ENCODE measurements around the gene LHX1. TPM values are rescaled to one million over a fixed set of nuclear protein-coding genes. Genes with fewer than 3 reads are reported as not detected.
A peak's percentile ranks its signal among the peaks of the same experiment; 100 is the strongest.

The LHX1 gene
- total RNA-seq, 1 experiment from 2014 or later, result 0.35 TPM

DNA sequence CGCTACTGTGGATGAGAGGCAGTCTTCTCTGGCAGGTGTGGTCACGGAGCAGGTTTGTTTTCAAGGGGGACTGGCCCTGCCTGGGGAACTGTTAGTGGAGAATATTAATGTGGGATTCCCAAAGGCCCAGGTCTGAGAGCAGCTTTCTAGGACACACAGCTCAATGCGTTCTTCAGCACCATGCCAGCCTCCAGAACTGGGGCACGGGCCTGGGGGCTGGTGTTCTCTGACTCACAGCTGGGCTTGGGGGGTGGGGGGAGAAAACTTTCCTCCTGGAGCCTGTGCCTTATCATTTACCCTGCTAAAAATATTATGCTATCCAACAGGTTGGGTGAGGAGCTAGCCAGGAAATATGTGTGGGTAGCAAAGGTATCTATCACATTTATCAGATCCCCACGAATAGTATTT, 13.5 kb upstream of the LHX1 start:
- no TSS peak for BruUV-seq (replicated peaks)
- CTCF ChIA-PET, result interaction anchor here (0.6 to 2.2 kb wide), 15 partner anchors 9 to 328 kb away, joined by 3 to 14 read pairs (median 4); partner anchors contain the start of genes AATF and MRM1
- Mint-ChIP-seq H3K36me3 (ENCODE audit: insufficient read depth, unreplicated experiment) (peaks cover 23% of the 10 kb centered on the region), H3K4me3 (ENCODE audit: low read depth, unreplicated experiment) (peak overlapping the region; percentile 6), H3K27ac (ENCODE audit: unreplicated experiment) (peak overlapping the region; percentile 93), H3K4me1 (ENCODE audit: low read depth, unreplicated experiment) (peaks cover 80% of the 10 kb centered on the region), H3K9me3 (ENCODE audit: low read depth, unreplicated experiment) (no peaks in the 10 kb centered on the region), H3K27me3 (ENCODE audit: unreplicated experiment) (no peaks in the 10 kb centered on the region)
- peak; percentile 85 for DNase-seq
- intact Hi-C loops (cut with micrococcal nuclease; ENCODE audit: unreplicated experiment), result loop anchor here (5.0 kb wide), 1 partner anchor 72 kb away; no protein-coding TSS in a partner anchor
- TF ChIP-seq, protein P1, sequence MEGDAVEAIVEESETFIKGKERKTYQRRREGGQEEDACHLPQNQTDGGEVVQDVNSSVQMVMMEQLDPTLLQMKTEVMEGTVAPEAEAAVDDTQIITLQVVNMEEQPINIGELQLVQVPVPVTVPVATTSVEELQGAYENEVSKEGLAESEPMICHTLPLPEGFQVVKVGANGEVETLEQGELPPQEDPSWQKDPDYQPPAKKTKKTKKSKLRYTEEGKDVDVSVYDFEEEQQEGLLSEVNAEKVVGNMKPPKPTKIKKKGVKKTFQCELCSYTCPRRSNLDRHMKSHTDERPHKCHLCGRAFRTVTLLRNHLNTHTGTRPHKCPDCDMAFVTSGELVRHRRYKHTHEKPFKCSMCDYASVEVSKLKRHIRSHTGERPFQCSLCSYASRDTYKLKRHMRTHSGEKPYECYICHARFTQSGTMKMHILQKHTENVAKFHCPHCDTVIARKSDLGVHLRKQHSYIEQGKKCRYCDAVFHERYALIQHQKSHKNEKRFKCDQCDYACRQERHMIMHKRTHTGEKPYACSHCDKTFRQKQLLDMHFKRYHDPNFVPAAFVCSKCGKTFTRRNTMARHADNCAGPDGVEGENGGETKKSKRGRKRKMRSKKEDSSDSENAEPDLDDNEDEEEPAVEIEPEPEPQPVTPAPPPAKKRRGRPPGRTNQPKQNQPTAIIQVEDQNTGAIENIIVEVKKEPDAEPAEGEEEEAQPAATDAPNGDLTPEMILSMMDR (IDR thresholded peaks at IDR 0.05; ENCODE audit: unreplicated experiment), result no peak

DNA sequence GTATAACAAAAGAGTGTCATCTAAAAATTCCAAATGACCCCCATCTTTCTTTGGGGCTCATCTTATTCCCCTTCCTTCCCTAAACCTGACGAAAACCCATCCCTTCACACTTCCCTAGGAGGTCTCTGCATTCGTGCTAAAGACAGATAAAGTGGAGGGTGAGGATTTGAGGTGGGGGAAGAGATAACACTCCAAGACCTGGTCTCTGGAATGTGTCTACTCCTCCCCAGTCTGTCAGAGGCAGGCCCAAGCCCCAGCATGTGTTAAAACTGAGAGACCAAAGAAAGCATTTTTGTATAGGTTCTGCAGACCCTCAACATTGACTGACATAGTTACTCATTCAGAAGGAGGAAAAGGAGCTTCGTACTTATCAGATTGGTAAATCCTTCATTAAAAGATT, 11.0 kb upstream of the LHX1 start:
- H3K27ac Mint-ChIP-seq (ENCODE audit: unreplicated experiment), result no peak overlapping the region
- CTCF ChIA-PET, result interaction anchor here (0.6 kb wide), 1 partner anchor 9 kb away, joined by 6 read pairs; no protein-coding TSS in a partner anchor
- DNase-seq, result no peak
- peaks cover 18% of the 10 kb centered on the region for H3K27me3 Mint-ChIP-seq (ENCODE audit: unreplicated experiment)
- intact Hi-C loops (cut with micrococcal nuclease; ENCODE audit: unreplicated experiment), result no loop called here
- H3K4me3 Mint-ChIP-seq (ENCODE audit: low read depth, unreplicated experiment), result no peak overlapping the region
- no TSS peak for BruUV-seq (replicated peaks)
- H3K4me1 Mint-ChIP-seq (ENCODE audit: low read depth, unreplicated experiment), result peaks cover 58% of the 10 kb centered on the region
- peaks cover 14% of the 10 kb centered on the region for H3K36me3 Mint-ChIP-seq (ENCODE audit: insufficient read depth, unreplicated experiment)
- H3K9me3 Mint-ChIP-seq (ENCODE audit: low read depth, unreplicated experiment), result no peaks in the 10 kb centered on the region
- TF ChIP-seq, protein P1 (IDR thresholded peaks at IDR 0.05; ENCODE audit: unreplicated experiment), result no peak

DNA sequence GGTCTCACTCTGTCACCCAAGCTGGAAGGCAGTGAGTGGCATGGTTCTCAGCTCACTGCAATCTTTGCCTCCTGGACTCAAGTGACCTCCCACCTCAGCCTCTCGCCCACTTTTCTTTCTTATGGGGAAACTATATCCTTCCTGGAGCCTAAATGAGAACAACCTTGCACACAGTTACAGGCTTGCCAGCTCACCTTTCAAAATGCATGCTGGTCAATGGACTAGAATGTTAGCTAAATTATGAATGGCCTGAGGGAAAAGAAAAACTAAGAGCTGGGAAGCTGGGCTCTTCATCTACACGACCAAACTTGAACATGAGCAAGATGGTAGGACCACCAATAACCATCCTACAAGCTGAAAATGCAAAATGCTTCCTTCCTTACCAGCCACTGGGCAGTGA, 10.6 kb upstream of the LHX1 start:
- H3K4me1 Mint-ChIP-seq (ENCODE audit: low read depth, unreplicated experiment), result peaks cover 53% of the 10 kb centered on the region
- CTCF ChIA-PET, result interaction anchor here (0.6 to 0.7 kb wide), 2 partner anchors 10 to 11 kb away, joined by 6 to 9 read pairs; no protein-coding TSS in a partner anchor
- TF ChIP-seq, protein P1 (IDR thresholded peaks at IDR 0.05; ENCODE audit: unreplicated experiment), result no peak
- no peak overlapping the region for H3K4me3 Mint-ChIP-seq (ENCODE audit: low read depth, unreplicated experiment)
- intact Hi-C loops (cut with micrococcal nuclease; ENCODE audit: unreplicated experiment), result no loop called here
- no peak overlapping the region for H3K27ac Mint-ChIP-seq (ENCODE audit: unreplicated experiment)
- BruUV-seq (replicated peaks), result no TSS peak
- H3K27me3 Mint-ChIP-seq (ENCODE audit: unreplicated experiment), result peaks cover 22% of the 10 kb centered on the region
- no peak for DNase-seq
- peaks cover 9% of the 10 kb centered on the region for H3K36me3 Mint-ChIP-seq (ENCODE audit: insufficient read depth, unreplicated experiment)
- no peaks in the 10 kb centered on the region for H3K9me3 Mint-ChIP-seq (ENCODE audit: low read depth, unreplicated experiment)

DNA sequence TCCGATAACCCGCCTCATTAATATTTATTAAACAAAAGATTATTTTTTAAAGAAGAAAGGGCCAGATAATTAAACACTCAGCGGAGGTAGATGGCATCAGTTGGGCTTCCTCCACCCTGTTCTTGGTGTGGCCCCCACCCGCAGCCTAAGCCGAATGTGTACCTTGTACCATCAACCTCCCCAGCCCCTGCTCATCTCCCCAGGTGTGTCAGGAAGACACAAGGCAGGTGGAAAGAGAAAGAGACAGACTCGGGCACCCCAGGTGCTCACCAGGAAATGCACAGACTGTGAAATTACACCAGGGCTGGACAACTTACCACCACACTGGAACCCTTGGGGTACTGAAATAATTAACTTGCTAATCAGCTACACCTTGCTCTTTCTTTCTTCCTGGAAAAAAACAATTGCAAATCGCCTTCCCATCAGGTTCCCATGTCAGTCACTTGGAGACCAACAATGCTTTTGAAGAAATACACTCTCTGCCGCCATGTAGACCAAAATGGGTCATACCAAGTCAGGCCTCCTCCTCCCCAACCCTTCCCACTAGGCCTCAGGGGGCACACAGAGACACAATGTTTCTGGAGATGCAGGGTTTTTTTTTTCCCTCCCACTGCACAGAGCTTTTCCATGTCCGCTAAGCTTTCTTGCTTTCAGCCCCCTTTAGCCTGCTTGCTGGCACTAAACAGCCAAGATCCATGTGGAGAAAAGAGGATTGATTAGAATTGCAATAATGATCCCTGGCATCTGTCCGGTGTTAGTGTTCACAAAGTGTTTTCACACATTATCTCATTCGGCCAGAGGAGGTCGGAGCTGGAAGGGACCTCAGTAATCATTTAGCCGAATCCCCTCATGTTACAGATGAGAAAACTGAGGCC, 8.6 kb upstream of the LHX1 start:
- CTCF ChIA-PET, result no interaction called here
- TF ChIP-seq, protein P1 (IDR thresholded peaks at IDR 0.05; ENCODE audit: unreplicated experiment), result no peak
- no peak overlapping the region for H3K27ac Mint-ChIP-seq (ENCODE audit: unreplicated experiment)
- no TSS peak for BruUV-seq (replicated peaks)
- DNase-seq, result no peak
- intact Hi-C loops (cut with micrococcal nuclease; ENCODE audit: unreplicated experiment), result no loop called here
- H3K4me3 Mint-ChIP-seq (ENCODE audit: low read depth, unreplicated experiment), result no peak overlapping the region
- H3K4me1 Mint-ChIP-seq (ENCODE audit: low read depth, unreplicated experiment), result peaks cover 53% of the 10 kb centered on the region
- peaks cover 43% of the 10 kb centered on the region for H3K27me3 Mint-ChIP-seq (ENCODE audit: unreplicated experiment)
- peaks cover 4% of the 10 kb centered on the region for H3K36me3 Mint-ChIP-seq (ENCODE audit: insufficient read depth, unreplicated experiment)
- no peaks in the 10 kb centered on the region for H3K9me3 Mint-ChIP-seq (ENCODE audit: low read depth, unreplicated experiment)

Measured in Calu3 (cell line).